HepG2 (cell line): ENCODE measurements around the gene FOLR3. TPM values are rescaled to one million over a fixed set of nuclear protein-coding genes. Genes with fewer than 3 reads are reported as not detected.

Experiments
- ATM ChIP-seq: fragments of 450-650 bp; IDR thresholded peaks from 2 replicates; pipeline ENCODE4 v1.7.1; 2017; ENCODE audit warnings: mild to moderate bottlenecking, borderline replicate concordance
- EZH2 ChIP-seq: conservative IDR thresholded peaks from 2 replicates; pipeline ENCODE4 v1.6.1; 2012; ENCODE audit warnings: mild to moderate bottlenecking, low read depth, low read length, moderate library complexity
- NBN ChIP-seq: fragments of 450-650 bp; conservative IDR thresholded peaks from 2 replicates; pipeline ENCODE4 v1.6.1; 2017
- ZMYM4 ChIP-seq: sonication (generic); formaldehyde crosslinking; IDR thresholded peaks from 2 replicates; pipeline ENCODE4 v1.8.1; 2023; ENCODE audit warnings: mild to moderate bottlenecking, missing genetic modification reagents
- ZNF263 ChIP-seq: sonication (generic); formaldehyde crosslinking; IDR thresholded peaks from 2 replicates; pipeline ENCODE4 v1.4.0; 2020; ENCODE audit warnings: missing genetic modification reagents
- ZNF367 ChIP-seq: sonication (generic); formaldehyde crosslinking; IDR thresholded peaks from 2 replicates; pipeline ENCODE4 v1.4.0; 2020; ENCODE audit warnings: missing genetic modification reagents, borderline replicate concordance
- ZNF430 ChIP-seq: sonication (generic); formaldehyde crosslinking; IDR thresholded peaks from 2 replicates; pipeline ENCODE4 v1.9.0; 2021; ENCODE audit warnings: mild to moderate bottlenecking, missing genetic modification reagents
- ZNF446 ChIP-seq: sonication (generic); formaldehyde crosslinking; IDR thresholded peaks from 2 replicates; pipeline ENCODE4 v1.5.0; 2020; ENCODE audit warnings: mild to moderate bottlenecking, missing genetic modification reagents
- ZNF577 ChIP-seq: sonication (generic); formaldehyde crosslinking; IDR thresholded peaks from 2 replicates; pipeline ENCODE4 v1.4.0; 2020; ENCODE audit warnings: mild to moderate bottlenecking, low read depth, missing genetic modification reagents, borderline replicate concordance
- ZNF7 ChIP-seq: IDR thresholded peaks from 2 replicates; pipeline ENCODE4 v1.6.1; 2016; ENCODE audit warnings: missing biosample characterization, missing genetic modification reagents
- polyA plus RNA-seq, 8 experiments: library from polyadenylated mRNA; depleted of rRNA in 3 of 8; stranded (reverse) in 7 of 8; unstranded in 1 of 8; fragments of >200 nt; fragmentation: Illumina TruSeq in 4 of 8; extraction: Trizol in 4 of 8; gene quantifications; 2 replicates each; pipeline versions ENCODE4 v1.2.1 to v1.2.3, GENCODE V29; 2011 to 2016; ENCODE audit warnings: low read depth in 4 of 8, missing spikeins in 1 of 8, mixed read lengths in 1 of 8; ENCODE audit not compliant: insufficient read depth in 1 of 8
- total RNA-seq, 5 experiments: library from RNA; depleted of rRNA; stranded (reverse); fragments of >200 nt; fragmentation: Illumina TruSeq; extraction: Trizol; gene quantifications; 2 replicates each; pipeline ENCODE4 v1.2.3, GENCODE V29; 2016; ENCODE audit warnings: low read depth in 1 of 5
- TF ChIP-seq, protein P1 (sequence below): sonication (generic); formaldehyde crosslinking; IDR thresholded peaks from 2 replicates; pipeline ENCODE4 v1.4.0; 2020; ENCODE audit warnings: mild to moderate bottlenecking, missing genetic modification reagents
- TF ChIP-seq, protein P2 (sequence below): sonication (generic); formaldehyde crosslinking; IDR thresholded peaks from 2 replicates; pipeline ENCODE4 v1.9.0; 2022; ENCODE audit warnings: low read depth, missing genetic modification reagents
- TF ChIP-seq, protein P3 (sequence below): sonication (generic); formaldehyde crosslinking; IDR thresholded peaks from 2 replicates; pipeline ENCODE4 v1.5.0; 2020; ENCODE audit warnings: missing genetic modification reagents
- TF ChIP-seq, protein P4 (sequence below): sonication (generic); formaldehyde crosslinking; IDR thresholded peaks from 2 replicates; pipeline ENCODE4 v1.5.1; 2020; ENCODE audit warnings: missing genetic modification reagents, mild to moderate bottlenecking, borderline replicate concordance
- TF ChIP-seq, protein P5 (sequence below): sonication (generic); formaldehyde crosslinking; IDR thresholded peaks from 2 replicates; pipeline ENCODE4 v1.4.0; 2020; ENCODE audit warnings: missing genetic modification reagents

FOLR3 gene
- total and polyA plus RNA-seq, 2 of the 13 experiments (the other 11 are each of a cell fraction or from before 2014, with no cell fraction given), result not detected

DNA sequence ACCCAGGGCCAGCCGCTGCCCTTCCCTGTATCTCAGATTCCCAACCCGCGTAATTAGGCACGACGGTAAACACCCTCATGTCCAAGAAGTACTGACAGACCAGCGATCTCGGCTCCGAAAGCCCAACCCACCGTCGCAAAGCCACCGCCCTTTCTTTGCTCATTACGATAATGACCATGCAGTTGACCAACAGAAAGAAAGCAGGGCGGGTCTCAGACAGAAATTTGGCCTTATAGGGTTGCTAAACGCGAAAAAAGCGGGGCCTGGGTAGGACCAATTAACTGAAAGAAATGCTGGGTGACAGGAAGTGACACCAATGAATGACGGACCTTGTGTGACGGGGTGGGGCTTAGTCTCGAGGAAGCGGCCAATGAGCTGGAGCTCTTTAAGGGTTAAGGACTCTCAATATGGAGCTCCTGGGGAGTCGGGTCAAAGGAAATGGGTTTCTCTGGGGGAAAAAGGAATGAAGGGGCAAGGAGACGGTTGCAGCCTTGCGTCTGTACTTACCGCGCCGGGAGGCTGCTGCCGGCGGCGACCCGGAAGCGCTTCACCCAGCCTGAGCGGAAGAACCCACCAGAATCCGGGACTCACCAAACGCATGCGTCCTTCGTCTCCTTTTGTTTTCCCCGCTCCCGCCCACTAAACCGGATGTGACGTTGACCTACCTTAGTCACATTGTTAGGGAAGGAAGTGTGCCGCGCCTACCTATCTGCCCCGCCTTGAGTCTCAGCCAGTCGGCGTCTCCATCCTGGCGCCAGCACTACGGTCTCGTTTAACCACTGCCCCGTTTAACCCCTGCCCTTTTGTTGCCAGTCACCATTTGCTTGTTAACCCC lies 23.2 kb upstream of the FOLR3 start, which contains the start of gene ANAPC15 (continued):
- TF ChIP-seq ZNF367 (CRISPR knock-in tag) (0 out of 2 replicates have a peak, but pooled peaks have one; percentile 46), EZH2 (no peak), ZNF7 (CRISPR knock-in tag) (0 out of 2 replicates have a peak, but pooled peaks have one; percentile 9), ZNF430 (CRISPR knock-in tag) (peak; percentile 77; the same call in 1 of the 2 replicates), ATM (no peak), NBN (no peak), ZNF263 (CRISPR knock-in tag) (0 out of 2 replicates have a peak, but pooled peaks have one; percentile 14), ZNF577 (CRISPR knock-in tag) (no peak), ZMYM4 (peak; percentile 74), ZNF446 (CRISPR knock-in tag) (no peak)
- TF ChIP-seq, protein P1, sequence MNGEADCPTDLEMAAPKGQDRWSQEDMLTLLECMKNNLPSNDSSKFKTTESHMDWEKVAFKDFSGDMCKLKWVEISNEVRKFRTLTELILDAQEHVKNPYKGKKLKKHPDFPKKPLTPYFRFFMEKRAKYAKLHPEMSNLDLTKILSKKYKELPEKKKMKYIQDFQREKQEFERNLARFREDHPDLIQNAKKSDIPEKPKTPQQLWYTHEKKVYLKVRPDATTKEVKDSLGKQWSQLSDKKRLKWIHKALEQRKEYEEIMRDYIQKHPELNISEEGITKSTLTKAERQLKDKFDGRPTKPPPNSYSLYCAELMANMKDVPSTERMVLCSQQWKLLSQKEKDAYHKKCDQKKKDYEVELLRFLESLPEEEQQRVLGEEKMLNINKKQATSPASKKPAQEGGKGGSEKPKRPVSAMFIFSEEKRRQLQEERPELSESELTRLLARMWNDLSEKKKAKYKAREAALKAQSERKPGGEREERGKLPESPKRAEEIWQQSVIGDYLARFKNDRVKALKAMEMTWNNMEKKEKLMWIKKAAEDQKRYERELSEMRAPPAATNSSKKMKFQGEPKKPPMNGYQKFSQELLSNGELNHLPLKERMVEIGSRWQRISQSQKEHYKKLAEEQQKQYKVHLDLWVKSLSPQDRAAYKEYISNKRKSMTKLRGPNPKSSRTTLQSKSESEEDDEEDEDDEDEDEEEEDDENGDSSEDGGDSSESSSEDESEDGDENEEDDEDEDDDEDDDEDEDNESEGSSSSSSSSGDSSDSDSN, result no peak
- TF ChIP-seq, protein P2, sequence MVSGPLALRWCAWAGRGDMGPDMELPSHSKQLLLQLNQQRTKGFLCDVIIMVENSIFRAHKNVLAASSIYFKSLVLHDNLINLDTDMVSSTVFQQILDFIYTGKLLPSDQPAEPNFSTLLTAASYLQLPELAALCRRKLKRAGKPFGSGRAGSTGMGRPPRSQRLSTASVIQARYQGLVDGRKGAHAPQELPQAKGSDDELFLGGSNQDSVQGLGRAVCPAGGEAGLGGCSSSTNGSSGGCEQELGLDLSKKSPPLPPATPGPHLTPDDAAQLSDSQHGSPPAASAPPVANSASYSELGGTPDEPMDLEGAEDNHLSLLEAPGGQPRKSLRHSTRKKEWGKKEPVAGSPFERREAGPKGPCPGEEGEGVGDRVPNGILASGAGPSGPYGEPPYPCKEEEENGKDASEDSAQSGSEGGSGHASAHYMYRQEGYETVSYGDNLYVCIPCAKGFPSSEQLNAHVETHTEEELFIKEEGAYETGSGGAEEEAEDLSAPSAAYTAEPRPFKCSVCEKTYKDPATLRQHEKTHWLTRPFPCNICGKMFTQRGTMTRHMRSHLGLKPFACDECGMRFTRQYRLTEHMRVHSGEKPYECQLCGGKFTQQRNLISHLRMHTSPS (CRISPR knock-in tag), result no peak
- TF ChIP-seq, protein P3, sequence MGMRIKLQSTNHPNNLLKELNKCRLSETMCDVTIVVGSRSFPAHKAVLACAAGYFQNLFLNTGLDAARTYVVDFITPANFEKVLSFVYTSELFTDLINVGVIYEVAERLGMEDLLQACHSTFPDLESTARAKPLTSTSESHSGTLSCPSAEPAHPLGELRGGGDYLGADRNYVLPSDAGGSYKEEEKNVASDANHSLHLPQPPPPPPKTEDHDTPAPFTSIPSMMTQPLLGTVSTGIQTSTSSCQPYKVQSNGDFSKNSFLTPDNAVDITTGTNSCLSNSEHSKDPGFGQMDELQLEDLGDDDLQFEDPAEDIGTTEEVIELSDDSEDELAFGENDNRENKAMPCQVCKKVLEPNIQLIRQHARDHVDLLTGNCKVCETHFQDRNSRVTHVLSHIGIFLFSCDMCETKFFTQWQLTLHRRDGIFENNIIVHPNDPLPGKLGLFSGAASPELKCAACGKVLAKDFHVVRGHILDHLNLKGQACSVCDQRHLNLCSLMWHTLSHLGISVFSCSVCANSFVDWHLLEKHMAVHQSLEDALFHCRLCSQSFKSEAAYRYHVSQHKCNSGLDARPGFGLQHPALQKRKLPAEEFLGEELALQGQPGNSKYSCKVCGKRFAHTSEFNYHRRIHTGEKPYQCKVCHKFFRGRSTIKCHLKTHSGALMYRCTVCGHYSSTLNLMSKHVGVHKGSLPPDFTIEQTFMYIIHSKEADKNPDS (CRISPR knock-in tag), result no peak
- TF ChIP-seq, protein P4, sequence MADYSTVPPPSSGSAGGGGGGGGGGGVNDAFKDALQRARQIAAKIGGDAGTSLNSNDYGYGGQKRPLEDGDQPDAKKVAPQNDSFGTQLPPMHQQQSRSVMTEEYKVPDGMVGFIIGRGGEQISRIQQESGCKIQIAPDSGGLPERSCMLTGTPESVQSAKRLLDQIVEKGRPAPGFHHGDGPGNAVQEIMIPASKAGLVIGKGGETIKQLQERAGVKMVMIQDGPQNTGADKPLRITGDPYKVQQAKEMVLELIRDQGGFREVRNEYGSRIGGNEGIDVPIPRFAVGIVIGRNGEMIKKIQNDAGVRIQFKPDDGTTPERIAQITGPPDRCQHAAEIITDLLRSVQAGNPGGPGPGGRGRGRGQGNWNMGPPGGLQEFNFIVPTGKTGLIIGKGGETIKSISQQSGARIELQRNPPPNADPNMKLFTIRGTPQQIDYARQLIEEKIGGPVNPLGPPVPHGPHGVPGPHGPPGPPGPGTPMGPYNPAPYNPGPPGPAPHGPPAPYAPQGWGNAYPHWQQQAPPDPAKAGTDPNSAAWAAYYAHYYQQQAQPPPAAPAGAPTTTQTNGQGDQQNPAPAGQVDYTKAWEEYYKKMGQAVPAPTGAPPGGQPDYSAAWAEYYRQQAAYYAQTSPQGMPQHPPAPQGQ, result no peak
- TF ChIP-seq, protein P5, sequence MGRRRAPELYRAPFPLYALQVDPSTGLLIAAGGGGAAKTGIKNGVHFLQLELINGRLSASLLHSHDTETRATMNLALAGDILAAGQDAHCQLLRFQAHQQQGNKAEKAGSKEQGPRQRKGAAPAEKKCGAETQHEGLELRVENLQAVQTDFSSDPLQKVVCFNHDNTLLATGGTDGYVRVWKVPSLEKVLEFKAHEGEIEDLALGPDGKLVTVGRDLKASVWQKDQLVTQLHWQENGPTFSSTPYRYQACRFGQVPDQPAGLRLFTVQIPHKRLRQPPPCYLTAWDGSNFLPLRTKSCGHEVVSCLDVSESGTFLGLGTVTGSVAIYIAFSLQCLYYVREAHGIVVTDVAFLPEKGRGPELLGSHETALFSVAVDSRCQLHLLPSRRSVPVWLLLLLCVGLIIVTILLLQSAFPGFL (CRISPR knock-in tag), result no peak
